ENCODE data around the gene FNIP2. TPM values are rescaled to one million over a fixed set of nuclear protein-coding genes. Genes with fewer than 3 reads are reported as not detected.
"Not testable (repeated sequence)": the region's sequence is repeated elsewhere in the genome, so short reads cannot be mapped to it uniquely, and the experiment has no call there.

FNIP2 gene
- total and polyA plus RNA-seq, 3 donors from 2014 or later, result 23.5 to 28.4 (median 25.0) TPM

- H3K27ac ChIP-seq, result no peak overlapping the region
- H3K36me3 ChIP-seq (ENCODE audit: low read depth, missing control alignments), result no peaks in the 10 kb centered on the region
- no peak for TF ChIP-seq POLR2A (IDR thresholded peaks at IDR 0.05)
- no peak for TF ChIP-seq CTCF (IDR thresholded peaks at IDR 0.05)
- no peaks in the 10 kb centered on the region for H3K9me3 ChIP-seq
- H3K4me1 ChIP-seq, result no peaks in the 10 kb centered on the region
- DNase-seq, result no peak
- intact Hi-C loops (cut with DNase I; ENCODE audit: low total_unique reads), result no loop called here
- no peaks in the 10 kb centered on the region for H3K27me3 ChIP-seq
- H3K4me3 ChIP-seq, result no peak overlapping the region
- WGBS, 2 donors, result 83 to 89% methylated on average over 5 of the region's 5 CpGs
Measured at GRCh38 chr4:158945529-158946108, 176.8 kb downstream of the FNIP2 start.

GRCh38 chr4:158946825-158947224, 178.0 kb downstream of the FNIP2 start:
- Histone ChIP-seq H3K4me3 (no peak overlapping the region), H3K4me1 (no peaks in the 10 kb centered on the region), H3K27me3 (no peaks in the 10 kb centered on the region), H3K36me3 (ENCODE audit: low read depth, missing control alignments) (no peaks in the 10 kb centered on the region), H3K27ac (no peak overlapping the region), H3K9me3 (no peaks in the 10 kb centered on the region)
- intact Hi-C loops (cut with DNase I; ENCODE audit: low total_unique reads), result no loop called here
- TF ChIP-seq POLR2A (IDR thresholded peaks at IDR 0.05), result no peak
- no peak for TF ChIP-seq CTCF (IDR thresholded peaks at IDR 0.05)
- 53 to 60% methylated on average over 3 of the region's 3 CpGs for WGBS, 2 donors
- no peak for DNase-seq

- no peaks in the 10 kb centered on the region for H3K36me3 ChIP-seq (ENCODE audit: low read depth, missing control alignments)
- H3K27me3 ChIP-seq, result no peaks in the 10 kb centered on the region
- H3K4me1 ChIP-seq, result no peaks in the 10 kb centered on the region
- DNase-seq, result no peak
- H3K4me3 ChIP-seq, result no peak overlapping the region
- TF ChIP-seq CTCF (IDR thresholded peaks at IDR 0.05) (no peak), POLR2A (IDR thresholded peaks at IDR 0.05) (no peak)
- WGBS, 2 donors, result 89 to 93% methylated on average over 2 of the region's 2 CpGs
- intact Hi-C loops (cut with DNase I; ENCODE audit: low total_unique reads), result no loop called here
- no peak overlapping the region for H3K27ac ChIP-seq
- no peaks in the 10 kb centered on the region for H3K9me3 ChIP-seq
Measured at GRCh38 chr4:158948071-158948470, 179.2 kb downstream of the FNIP2 start.

DNA sequence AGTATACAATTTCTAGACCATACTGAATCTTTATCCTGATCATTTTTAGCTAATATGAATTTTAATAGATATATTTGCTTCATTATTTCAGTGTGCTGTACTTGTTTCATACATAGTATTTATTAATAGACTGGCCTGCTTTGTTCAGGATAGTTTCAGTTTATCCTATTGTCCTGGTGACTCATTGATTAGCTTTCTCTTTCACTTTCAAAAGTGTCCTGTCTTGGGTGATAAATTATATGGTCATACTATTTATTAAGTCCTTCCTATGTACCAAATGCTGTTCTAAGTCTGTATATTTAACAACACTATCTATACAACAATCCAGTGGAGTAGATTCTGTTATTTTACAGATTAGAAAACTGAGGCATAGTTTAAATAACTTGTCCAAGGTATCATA, 180.3 kb downstream of the FNIP2 start:
- no peak overlapping the region for H3K4me3 ChIP-seq
- H3K36me3 ChIP-seq (ENCODE audit: low read depth, missing control alignments), result no peaks in the 10 kb centered on the region
- intact Hi-C loops (cut with DNase I; ENCODE audit: low total_unique reads), result no loop called here
- H3K27ac ChIP-seq, result no peak overlapping the region
- DNase-seq, result no peak
- TF ChIP-seq POLR2A (IDR thresholded peaks at IDR 0.05) (no peak), CTCF (IDR thresholded peaks at IDR 0.05) (no peak)
- no peaks in the 10 kb centered on the region for H3K9me3 ChIP-seq
- no peaks in the 10 kb centered on the region for H3K27me3 ChIP-seq
- H3K4me1 ChIP-seq, result no peaks in the 10 kb centered on the region

- H3K9me3 ChIP-seq; intact Hi-C loops (cut with DNase I; ENCODE audit: low total_unique reads); H3K4me1 ChIP-seq; H3K27me3 ChIP-seq; DNase-seq; H3K4me3 ChIP-seq; H3K36me3 ChIP-seq (ENCODE audit: low read depth, missing control alignments); H3K27ac ChIP-seq: not testable (repeated sequence)
- 95 to 98% methylated on average over 2 of the region's 2 CpGs for WGBS, 2 donors
Measured at GRCh38 chr4:158952221-158952774, 183.5 kb downstream of the FNIP2 start.

DNA sequence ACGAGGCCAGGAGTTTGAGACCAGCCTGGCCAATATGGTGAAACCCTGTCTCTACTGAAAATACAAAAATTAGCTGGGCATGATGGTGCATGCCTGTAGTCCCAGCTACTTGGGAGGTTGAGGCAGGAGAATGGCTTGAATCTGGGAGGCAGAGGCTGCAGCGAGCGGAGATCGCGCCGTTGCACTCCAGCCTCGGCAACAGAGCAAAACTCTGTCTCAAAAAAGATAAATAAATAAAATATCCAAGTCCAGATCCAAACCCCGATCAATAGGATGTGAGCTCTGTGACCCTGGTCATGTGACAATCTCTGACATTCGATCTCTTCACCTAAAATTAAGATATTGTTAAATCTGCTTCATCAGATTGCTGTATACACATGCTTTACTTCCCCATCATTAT, 187.5 kb downstream of the FNIP2 start:
- intact Hi-C loops (cut with DNase I; ENCODE audit: low total_unique reads), result not testable (repeated sequence)
- WGBS, 2 donors, result 82 to 93% methylated on average over 9 of the region's 9 CpGs

GRCh38 chr4:158956918-158957317, 188.1 kb downstream of the FNIP2 start:
- H3K4me1 ChIP-seq; H3K4me3 ChIP-seq; DNase-seq; H3K27me3 ChIP-seq; intact Hi-C loops (cut with DNase I; ENCODE audit: low total_unique reads); H3K27ac ChIP-seq; H3K9me3 ChIP-seq; H3K36me3 ChIP-seq (ENCODE audit: low read depth, missing control alignments): not testable (repeated sequence)
- WGBS, 2 donors, result 99% methylated on average over 3 of the region's 3 CpGs

More for the DNA sequence above, 187.5 kb downstream of the FNIP2 start:
- not testable (repeated sequence) for H3K27ac ChIP-seq; H3K4me3 ChIP-seq; H3K4me1 ChIP-seq; DNase-seq; H3K9me3 ChIP-seq; H3K36me3 ChIP-seq (ENCODE audit: low read depth, missing control alignments); H3K27me3 ChIP-seq

All from testis (tissue), 3 donors.